Karpas-422 (cell line): ENCODE data around the gene NSF. TPM values are rescaled to one million over a fixed set of nuclear protein-coding genes. Genes with fewer than 3 reads are reported as not detected.

Experiments used
- DNase-seq: peaks from one replicate; pipeline ENCODE4 v3.0.0-alpha.2; 2015
- H2AFZ ChIP-seq: fragments of 200-600 bp; sonication (generic); 2 replicates; pipeline ENCODE4 v1.6.1; 2014; ENCODE audit warnings: antibody characterized with exemption, low read length, mixed read lengths
- H3K27ac ChIP-seq: fragments of 200-600 bp; sonication (generic); 2 replicates; pipeline ENCODE4 v1.5.1; 2014; ENCODE audit warnings: mild to moderate bottlenecking, low read length, moderate library complexity
- H3K27me3 ChIP-seq: fragments of 200-600 bp; sonication (generic); 2 replicates; pipeline ENCODE4 v1.6.1; 2014; ENCODE audit warnings: low read length, mixed read lengths
- H3K36me3 ChIP-seq: fragments of 200-600 bp; sonication (generic); 2 replicates; pipeline ENCODE4 v1.6.1; 2014; ENCODE audit warnings: low read length, mixed read lengths; ENCODE audit not compliant: insufficient read depth
- H3K4me1 ChIP-seq: fragments of 200-600 bp; sonication (generic); 2 replicates; pipeline ENCODE4 v1.6.1; 2014; ENCODE audit warnings: mild to moderate bottlenecking, low read length, mixed read lengths
- H3K4me2 ChIP-seq: fragments of 200-600 bp; sonication (generic); 2 replicates; pipeline ENCODE4 v1.6.1; 2014; ENCODE audit warnings: low read length, low read depth, mild to moderate bottlenecking; ENCODE audit not compliant: poor library complexity, severe bottlenecking
- H3K4me3 ChIP-seq: fragments of 200-600 bp; sonication (generic); 2 replicates; pipeline ENCODE4 v1.5.1; 2014; ENCODE audit warnings: mild to moderate bottlenecking, antibody characterized with exemption, low read length, mixed read lengths
- H3K79me2 ChIP-seq: fragments of 200-600 bp; sonication (generic); 2 replicates; pipeline ENCODE4 v1.6.1; 2014; ENCODE audit warnings: mild to moderate bottlenecking, low read length, mixed read lengths
- H3K9ac ChIP-seq: fragments of 200-600 bp; sonication (generic); 2 replicates; pipeline ENCODE4 v1.6.0; 2014; ENCODE audit warnings: low read length
- H3K9me2 ChIP-seq: fragments of 200-600 bp; sonication (generic), shearing (Covaris generic); replicated peaks from 2 replicates; pipeline ENCODE4 v1.6.0; 2014; ENCODE audit warnings: mild to moderate bottlenecking, low read length, moderate library complexity; ENCODE audit not compliant: insufficient read depth
- H3K9me3 ChIP-seq: fragments of 300-700, 200-600 bp; sonication (generic); 2 replicates; pipeline ENCODE4 v1.6.1; 2014; ENCODE audit warnings: low read length, mixed read lengths
- H4K20me1 ChIP-seq: fragments of 200-600 bp; sonication (generic); 2 replicates; pipeline ENCODE4 v1.6.1; 2014; ENCODE audit warnings: mild to moderate bottlenecking, antibody characterized with exemption, low read length, low read depth; ENCODE audit not compliant: insufficient read depth
- total RNA-seq: library from RNA; depleted of rRNA; stranded (reverse); fragments of >200 nt; shearing (Covaris generic); gene quantifications from 2 replicates; pipeline ENCODE4 v1.2.3, GENCODE V29; 2014; ENCODE audit warnings: low replicate concordance

The NSF gene
- total RNA-seq, 1 experiment from 2014 or later = 31.8 TPM

DNA sequence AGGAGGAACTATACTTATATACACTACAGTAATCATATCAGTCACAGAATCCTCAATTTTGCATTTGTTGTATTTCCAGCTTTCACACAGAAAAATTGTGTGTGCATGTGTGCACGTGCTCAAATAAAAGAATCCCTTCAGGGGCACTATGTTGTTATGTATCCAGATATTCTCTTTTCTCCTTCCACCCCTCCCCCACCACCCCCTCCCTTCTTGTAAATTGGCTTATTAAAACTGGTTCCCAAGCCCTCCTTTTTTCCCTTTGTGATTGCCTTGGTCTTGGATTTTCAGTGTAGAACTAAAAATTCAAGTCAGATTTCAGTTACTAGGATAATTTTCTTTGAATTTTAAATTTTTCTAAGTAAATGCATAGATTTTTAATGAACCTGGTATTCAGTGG lies 141.7 kb downstream of the NSF start:
- Histone ChIP-seq H3K79me2 (no peaks in the 10 kb centered on the region), H3K9ac (no peak overlapping the region), H3K9me2 (no peaks in the 10 kb centered on the region), H3K4me1 (peaks cover 34% of the 10 kb centered on the region), H4K20me1 (no peaks in the 10 kb centered on the region), H3K36me3 (peaks cover 29% of the 10 kb centered on the region), H2AFZ (no peak overlapping the region), H3K27ac (no peak overlapping the region), H3K27me3 (no peaks in the 10 kb centered on the region), H3K9me3 (no peaks in the 10 kb centered on the region), H3K4me2 (no peak overlapping the region), H3K4me3 (no peak overlapping the region)
- DNase-seq = no peak

DNA sequence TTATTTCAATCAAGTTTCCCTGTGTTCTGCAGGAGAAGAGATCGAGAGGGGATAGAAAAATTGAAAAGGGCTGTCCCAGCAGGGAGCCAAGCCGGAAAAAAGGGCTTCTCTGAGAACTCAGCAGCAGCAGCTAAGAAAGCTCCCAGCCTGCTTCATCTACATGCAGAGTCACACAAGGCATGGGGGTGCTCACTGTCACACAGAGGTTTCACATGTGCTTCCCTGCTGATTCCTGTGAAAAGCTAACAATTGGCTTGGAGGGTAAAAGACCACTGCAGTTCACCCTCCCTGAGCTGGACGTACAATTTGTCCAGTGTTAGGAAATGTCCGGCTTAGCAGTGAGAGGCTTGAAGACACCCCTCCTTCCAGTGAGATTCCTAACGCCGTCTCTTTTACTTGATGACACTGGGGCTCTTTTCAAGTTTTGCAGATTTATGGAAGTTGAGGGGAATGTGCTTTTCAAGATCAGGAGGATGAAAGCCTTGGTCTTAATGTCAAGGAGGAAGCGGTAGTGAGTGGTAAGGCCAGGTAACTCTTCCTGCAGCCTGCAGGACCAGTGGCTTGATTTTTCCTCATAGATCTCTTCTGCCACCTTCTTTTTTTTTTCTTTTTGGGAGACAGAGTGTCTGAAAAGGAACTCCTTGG lies 142.4 kb downstream of the NSF start:
- Histone ChIP-seq H3K27ac (no peak overlapping the region), H3K9me2 (no peaks in the 10 kb centered on the region), H3K4me3 (no peak overlapping the region), H4K20me1 (no peaks in the 10 kb centered on the region), H2AFZ (no peak overlapping the region), H3K4me1 (peaks cover 38% of the 10 kb centered on the region), H3K4me2 (no peak overlapping the region), H3K36me3 (peaks cover 29% of the 10 kb centered on the region), H3K79me2 (no peaks in the 10 kb centered on the region), H3K9ac (no peak overlapping the region), H3K9me3 (no peaks in the 10 kb centered on the region), H3K27me3 (no peaks in the 10 kb centered on the region)
- DNase-seq = no peak

DNA sequence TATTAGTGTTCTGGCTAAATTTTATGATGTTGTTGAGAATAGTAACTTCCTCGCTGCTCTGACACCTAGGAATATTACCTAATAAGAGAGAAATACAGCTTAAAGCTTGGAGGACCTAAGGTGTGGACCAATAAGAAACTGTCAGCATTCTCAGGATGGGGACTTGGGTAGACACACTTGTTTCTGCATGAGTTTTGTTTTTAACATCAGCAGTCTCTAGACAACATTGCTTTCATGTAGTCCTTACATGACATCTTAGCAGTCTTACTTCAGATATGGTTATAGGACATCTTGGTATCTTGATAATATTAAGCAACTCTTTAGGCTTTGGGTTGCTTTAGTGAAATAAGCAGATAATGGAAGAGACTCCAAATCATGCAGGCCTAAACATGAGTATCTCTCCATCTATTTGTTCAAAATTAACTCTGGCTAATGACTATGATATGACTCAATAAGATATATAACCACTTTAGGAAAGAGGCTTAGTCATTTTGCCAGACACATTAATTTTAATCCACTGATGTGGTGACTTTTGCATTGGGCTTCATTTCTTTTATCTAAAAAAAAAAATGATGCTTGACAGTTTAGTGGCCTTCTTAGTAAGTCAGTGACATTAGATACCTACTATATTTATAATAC lies 143.5 kb downstream of the NSF start:
- no peak overlapping the region for H3K4me3 ChIP-seq
- H3K9me3 ChIP-seq = no peaks in the 10 kb centered on the region
- H2AFZ ChIP-seq = no peak overlapping the region
- no peaks in the 10 kb centered on the region for H4K20me1 ChIP-seq
- H3K4me2 ChIP-seq = no peak overlapping the region
- no peak overlapping the region for H3K9ac ChIP-seq
- H3K36me3 ChIP-seq = peaks cover 24% of the 10 kb centered on the region
- H3K27me3 ChIP-seq = no peaks in the 10 kb centered on the region
- DNase-seq = no peak
- H3K9me2 ChIP-seq = no peaks in the 10 kb centered on the region
- no peak overlapping the region for H3K27ac ChIP-seq
- H3K4me1 ChIP-seq = peaks cover 38% of the 10 kb centered on the region
- no peaks in the 10 kb centered on the region for H3K79me2 ChIP-seq

DNA sequence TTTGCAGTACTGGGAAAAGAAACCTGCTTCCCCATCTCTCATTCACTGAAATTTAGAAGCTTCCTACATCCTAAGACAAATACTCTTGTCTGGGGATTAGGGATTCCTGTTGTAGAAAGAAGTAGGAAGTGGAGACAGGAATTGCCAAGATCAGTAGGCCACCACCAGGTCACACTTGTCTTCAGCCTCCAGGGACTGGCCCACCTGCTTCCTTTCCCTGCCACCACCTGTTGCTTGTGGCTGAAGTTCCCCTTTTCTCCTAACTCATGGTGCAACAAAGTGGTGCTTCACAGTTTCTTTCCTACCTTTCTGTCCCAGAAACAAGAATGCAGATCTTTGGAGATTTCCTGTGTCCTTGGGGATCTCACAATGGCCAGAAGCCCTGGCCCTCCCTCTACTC lies 145.6 kb downstream of the NSF start:
- DNase-seq = peak; percentile 74
- Histone ChIP-seq H3K4me1 (peaks cover 29% of the 10 kb centered on the region), H2AFZ (no peak overlapping the region), H3K79me2 (no peaks in the 10 kb centered on the region), H3K27me3 (no peaks in the 10 kb centered on the region), H3K4me2 (peak overlapping the region; percentile 54), H3K9ac (no peak overlapping the region), H3K9me2 (no peaks in the 10 kb centered on the region), H3K4me3 (0 out of 2 replicates have a peak overlapping the region, but pooled peaks have one; percentile 1), H3K27ac (peak overlapping the region; percentile 76), H4K20me1 (no peaks in the 10 kb centered on the region), H3K9me3 (no peaks in the 10 kb centered on the region), H3K36me3 (peaks cover 13% of the 10 kb centered on the region; the same call in 1 of the 2 replicates)

DNA sequence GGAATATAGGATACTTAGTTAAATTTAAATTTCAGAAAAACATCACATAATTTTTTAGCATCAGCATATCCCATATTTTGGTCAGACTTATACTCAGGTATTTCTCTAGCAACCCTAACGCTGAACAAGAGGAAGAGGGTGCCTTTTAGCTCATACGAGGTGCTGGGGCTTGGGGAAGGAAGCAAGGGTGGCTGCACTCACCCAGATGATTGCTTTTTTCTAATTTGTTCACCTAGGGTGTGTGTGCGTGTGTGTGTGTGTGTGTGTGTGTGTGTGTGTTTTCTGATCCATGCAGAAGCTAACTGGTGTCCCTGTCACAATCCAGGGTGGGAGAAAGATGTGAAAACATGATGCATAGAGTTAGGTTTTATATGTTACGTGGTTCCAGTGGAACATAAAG lies 146.9 kb downstream of the NSF start:
- DNase-seq = no peak
- Histone ChIP-seq H3K79me2 (no peaks in the 10 kb centered on the region), H3K36me3 (peaks cover 11% of the 10 kb centered on the region; the same call in 1 of the 2 replicates), H3K9ac (no peak overlapping the region), H3K9me2 (no peaks in the 10 kb centered on the region), H3K9me3 (no peaks in the 10 kb centered on the region), H3K4me2 (peak overlapping the region; percentile 54), H3K4me3 (no peak overlapping the region), H3K27ac (peak overlapping the region; percentile 76), H2AFZ (no peak overlapping the region), H3K4me1 (peaks cover 29% of the 10 kb centered on the region), H3K27me3 (no peaks in the 10 kb centered on the region), H4K20me1 (no peaks in the 10 kb centered on the region)

DNA sequence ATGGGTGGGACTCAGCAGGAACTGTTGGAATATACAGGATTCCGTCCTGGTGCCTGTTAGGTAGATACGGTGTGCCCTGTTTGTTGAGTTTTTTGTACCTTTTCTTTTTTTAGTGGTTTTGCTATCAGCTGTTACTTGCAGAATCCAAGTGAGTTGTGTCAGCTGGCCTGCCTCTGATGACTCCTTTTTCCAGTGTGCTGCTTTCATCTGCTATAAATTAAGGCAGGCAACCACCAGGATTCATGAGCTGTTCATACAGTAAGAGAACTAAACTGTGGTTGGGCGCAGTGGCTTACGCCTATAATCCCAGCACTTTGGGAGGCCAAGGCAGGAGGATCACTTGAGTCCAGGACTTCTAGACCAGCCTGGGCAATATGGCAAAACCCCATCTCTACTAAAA lies 148.1 kb downstream of the NSF start:
- Histone ChIP-seq H3K27me3 (no peaks in the 10 kb centered on the region), H3K4me3 (no peak overlapping the region), H3K79me2 (no peaks in the 10 kb centered on the region), H3K9me2 (no peaks in the 10 kb centered on the region), H3K4me2 (no peak overlapping the region), H3K9me3 (no peaks in the 10 kb centered on the region), H4K20me1 (no peaks in the 10 kb centered on the region), H3K36me3 (peaks cover 6% of the 10 kb centered on the region; the same call in 1 of the 2 replicates), H3K4me1 (peaks cover 29% of the 10 kb centered on the region), H3K27ac (no peak overlapping the region), H3K9ac (no peak overlapping the region), H2AFZ (no peak overlapping the region)
- no peak for DNase-seq

DNA sequence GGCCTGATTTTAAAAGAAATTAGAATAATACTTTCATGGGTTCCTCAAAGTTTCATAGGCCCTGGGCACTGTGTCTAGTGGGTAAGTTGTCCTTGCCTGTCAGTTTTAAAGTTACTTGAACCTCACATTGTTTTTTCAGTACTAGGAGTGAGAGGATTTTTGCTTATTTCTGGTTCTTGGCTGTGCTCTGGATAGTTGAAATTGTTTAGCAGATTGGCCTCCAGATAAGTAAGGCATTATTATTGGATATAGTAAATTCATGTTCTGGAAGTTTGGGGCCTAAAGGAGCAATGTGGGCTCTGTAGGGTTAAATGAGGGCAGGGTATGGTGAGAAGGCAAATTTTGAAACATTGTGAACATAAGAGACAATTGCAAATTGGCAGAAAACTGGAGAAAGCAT lies 149.5 kb downstream of the NSF start:
- H3K9me3 ChIP-seq = no peaks in the 10 kb centered on the region
- H3K36me3 ChIP-seq = peaks cover 6% of the 10 kb centered on the region; the same call in 1 of the 2 replicates
- no peaks in the 10 kb centered on the region for H3K9me2 ChIP-seq
- no peak overlapping the region for H3K4me3 ChIP-seq
- peaks cover 26% of the 10 kb centered on the region for H3K4me1 ChIP-seq
- no peak for DNase-seq
- no peak overlapping the region for H3K4me2 ChIP-seq
- H2AFZ ChIP-seq = no peak overlapping the region
- no peaks in the 10 kb centered on the region for H3K27me3 ChIP-seq
- no peaks in the 10 kb centered on the region for H3K79me2 ChIP-seq
- H3K9ac ChIP-seq = no peak overlapping the region
- H4K20me1 ChIP-seq = no peaks in the 10 kb centered on the region
- no peak overlapping the region for H3K27ac ChIP-seq

DNA sequence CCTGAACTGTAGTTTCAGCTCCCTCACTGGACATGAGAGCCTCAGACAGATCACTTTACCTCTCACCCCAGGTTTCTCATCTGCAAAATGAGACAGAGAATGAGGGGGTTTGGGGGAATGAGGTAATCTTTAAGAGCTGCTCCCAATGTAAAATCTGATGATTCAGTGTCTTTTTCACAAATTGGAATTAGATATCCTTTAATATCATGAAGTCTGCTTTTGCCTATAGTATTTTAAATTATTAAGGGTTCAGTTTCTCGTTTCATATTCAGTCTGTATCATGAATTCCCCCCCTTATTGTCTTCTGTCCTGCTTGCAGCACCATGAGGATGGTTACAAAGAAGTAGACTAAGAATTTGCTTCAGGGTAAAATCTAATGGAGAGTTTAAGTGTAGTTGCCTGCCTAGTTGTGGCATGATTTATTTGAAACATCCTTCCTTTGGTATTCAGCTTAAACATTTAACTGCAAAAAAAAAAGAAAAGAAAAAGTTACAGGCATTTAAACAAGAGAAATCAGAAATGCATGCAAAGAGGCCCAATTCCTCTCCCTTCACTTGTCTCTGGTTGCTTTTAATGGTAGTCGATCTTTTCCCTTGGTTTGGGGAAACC lies 150.8 kb downstream of the NSF start:
- no peaks in the 10 kb centered on the region for H3K27me3 ChIP-seq
- H3K9ac ChIP-seq = no peak overlapping the region
- no peaks in the 10 kb centered on the region for H3K9me2 ChIP-seq
- H3K9me3 ChIP-seq = no peaks in the 10 kb centered on the region
- H3K4me1 ChIP-seq = peaks cover 13% of the 10 kb centered on the region
- H3K4me3 ChIP-seq = no peak overlapping the region
- H2AFZ ChIP-seq = no peak overlapping the region
- H3K4me2 ChIP-seq = no peak overlapping the region
- no peak overlapping the region for H3K27ac ChIP-seq
- H4K20me1 ChIP-seq = no peaks in the 10 kb centered on the region
- DNase-seq = no peak
- peaks cover 6% of the 10 kb centered on the region; the same call in 1 of the 2 replicates for H3K36me3 ChIP-seq
- H3K79me2 ChIP-seq = no peaks in the 10 kb centered on the region
